ENCODE data around the gene TRAPPC12. TPM values are rescaled to one million over a fixed set of nuclear protein-coding genes. Genes with fewer than 3 reads are reported as not detected.

The TRAPPC12 gene
- total RNA-seq, 4 donors from 2014 or later: 41.3 to 83.6 (median 52.0) TPM

DNA sequence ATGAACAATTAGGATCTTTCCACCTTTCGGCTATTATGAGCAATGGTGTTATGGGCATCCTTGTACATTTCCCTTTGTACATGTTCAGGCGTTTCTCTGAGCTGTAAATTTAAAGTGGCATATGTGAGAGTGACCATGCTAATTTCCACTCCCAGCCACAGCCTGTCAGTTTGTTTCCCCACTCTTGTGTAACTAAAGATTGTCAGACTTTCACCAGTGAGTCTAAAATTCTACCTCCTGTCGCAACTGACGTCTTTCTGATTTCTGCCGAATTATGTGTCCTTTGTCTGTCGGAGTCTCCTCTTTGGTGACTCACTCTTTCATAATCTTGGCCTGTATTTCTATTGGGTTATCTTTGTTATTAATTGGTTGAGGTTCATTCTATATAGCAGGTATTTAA lies 50.7 kb downstream of the TRAPPC12 start:
- TF ChIP-seq, protein P1, sequence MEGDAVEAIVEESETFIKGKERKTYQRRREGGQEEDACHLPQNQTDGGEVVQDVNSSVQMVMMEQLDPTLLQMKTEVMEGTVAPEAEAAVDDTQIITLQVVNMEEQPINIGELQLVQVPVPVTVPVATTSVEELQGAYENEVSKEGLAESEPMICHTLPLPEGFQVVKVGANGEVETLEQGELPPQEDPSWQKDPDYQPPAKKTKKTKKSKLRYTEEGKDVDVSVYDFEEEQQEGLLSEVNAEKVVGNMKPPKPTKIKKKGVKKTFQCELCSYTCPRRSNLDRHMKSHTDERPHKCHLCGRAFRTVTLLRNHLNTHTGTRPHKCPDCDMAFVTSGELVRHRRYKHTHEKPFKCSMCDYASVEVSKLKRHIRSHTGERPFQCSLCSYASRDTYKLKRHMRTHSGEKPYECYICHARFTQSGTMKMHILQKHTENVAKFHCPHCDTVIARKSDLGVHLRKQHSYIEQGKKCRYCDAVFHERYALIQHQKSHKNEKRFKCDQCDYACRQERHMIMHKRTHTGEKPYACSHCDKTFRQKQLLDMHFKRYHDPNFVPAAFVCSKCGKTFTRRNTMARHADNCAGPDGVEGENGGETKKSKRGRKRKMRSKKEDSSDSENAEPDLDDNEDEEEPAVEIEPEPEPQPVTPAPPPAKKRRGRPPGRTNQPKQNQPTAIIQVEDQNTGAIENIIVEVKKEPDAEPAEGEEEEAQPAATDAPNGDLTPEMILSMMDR (IDR thresholded peaks at IDR 0.05; ENCODE audit: low read depth): no peak

DNA sequence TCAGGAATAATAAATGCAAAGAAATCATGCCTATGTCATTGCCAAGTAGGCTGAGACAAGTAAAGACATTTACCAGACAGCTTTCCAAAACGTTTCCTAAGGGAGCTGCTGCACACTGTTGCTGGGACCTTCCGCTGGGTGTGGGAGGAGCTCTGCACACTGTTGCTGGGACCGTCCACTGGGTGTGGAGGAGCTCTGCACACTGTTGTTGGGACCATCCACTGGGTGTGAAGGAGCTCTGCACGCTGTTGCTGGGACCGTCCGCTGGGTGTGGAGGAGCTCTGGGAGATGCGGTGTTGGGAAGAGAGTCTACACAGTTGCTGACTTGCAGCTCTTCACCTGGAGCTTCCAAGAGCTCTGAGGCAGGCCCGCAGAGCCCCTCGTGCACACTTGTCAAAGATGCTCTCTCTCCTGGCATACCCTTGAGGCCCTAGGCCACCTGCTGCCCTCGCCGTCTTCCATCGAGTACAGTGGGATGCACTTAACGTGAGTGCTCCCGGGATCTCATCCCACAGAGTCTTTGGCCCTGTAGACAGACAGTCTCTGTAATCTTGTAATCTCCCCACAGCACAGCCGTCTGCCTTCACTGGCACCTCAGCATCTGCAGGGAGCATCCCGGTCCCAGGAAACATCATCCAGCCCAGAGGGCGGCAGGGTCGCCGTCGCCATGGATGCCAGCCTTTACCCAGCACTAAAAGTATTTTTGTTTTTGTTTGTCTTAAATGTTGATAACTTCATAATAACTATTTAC lies 51.4 kb downstream of the TRAPPC12 start:
- TF ChIP-seq, protein P1 (IDR thresholded peaks at IDR 0.05; ENCODE audit: low read depth): no peak

DNA sequence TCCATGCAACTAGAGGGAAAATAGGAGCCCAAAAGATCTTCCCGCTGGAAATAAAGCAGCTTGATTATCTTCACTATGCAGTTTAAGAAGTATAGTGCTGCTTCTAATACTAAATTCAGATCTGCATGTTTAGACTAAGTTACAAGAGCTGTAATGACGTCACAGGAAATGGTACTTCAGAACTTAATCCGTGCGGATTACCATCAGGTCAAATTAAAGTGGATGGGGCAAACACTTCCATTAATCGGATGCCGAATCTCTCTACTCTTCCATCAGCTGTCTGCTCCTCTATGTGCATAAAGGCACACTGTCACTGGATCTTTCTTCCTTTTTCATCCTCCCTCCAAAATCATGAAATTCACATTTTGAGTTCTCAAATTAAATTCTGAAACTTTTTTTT lies 52.6 kb downstream of the TRAPPC12 start:
- TF ChIP-seq, protein P1 (IDR thresholded peaks at IDR 0.05; ENCODE audit: low read depth): no peak

DNA sequence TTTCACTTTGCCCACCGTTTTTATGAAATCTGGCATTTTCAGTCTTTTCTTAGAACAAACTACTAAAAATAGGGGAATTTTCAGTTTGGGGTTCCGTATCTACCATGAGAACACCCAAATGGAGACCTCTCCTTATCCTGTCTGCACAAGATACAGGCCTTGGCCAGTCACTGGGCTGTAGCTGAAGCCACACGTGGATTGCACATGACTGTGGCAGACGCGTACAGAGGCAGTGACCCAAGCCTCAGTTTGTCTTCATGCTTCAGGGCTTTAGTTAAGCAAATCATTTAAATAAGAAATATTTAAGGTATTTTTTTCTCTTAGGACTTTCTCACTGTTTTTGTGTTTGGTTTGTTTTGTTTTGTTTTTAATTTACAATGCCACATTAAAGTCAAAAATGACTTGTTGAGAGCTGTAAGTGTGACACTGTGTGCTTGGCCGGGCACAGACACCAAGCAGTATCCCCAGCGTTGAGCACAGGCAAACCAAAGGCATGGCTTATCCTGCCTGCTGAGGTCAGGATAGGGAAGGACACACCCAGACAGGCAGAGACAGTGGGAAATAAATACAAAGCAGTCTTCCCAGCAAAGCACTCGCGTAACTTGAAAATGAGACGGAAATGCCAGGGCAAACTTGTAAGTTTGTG lies 53.3 kb downstream of the TRAPPC12 start:
- TF ChIP-seq, protein P1 (IDR thresholded peaks at IDR 0.05; ENCODE audit: low read depth): no peak

DNA sequence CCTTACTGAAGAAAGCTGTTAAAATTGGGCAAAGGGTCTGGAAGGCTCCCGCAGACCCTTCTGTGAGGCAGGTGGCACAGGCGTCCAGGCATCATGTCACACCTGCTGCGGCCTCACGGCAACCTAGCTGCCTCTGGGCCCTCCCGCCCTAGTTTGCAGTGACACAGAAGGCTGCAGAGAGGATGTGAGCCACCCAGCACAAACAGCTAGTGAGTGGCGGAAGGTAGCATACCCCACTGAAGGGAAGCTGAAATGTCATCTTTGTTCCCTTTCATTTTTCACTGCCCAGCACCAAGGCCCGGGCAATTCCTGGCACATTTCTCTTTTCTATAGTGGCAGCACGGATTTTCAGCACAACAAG lies 53.8 kb downstream of the TRAPPC12 start:
- TF ChIP-seq, protein P1 (IDR thresholded peaks at IDR 0.05; ENCODE audit: low read depth): no peak

DNA sequence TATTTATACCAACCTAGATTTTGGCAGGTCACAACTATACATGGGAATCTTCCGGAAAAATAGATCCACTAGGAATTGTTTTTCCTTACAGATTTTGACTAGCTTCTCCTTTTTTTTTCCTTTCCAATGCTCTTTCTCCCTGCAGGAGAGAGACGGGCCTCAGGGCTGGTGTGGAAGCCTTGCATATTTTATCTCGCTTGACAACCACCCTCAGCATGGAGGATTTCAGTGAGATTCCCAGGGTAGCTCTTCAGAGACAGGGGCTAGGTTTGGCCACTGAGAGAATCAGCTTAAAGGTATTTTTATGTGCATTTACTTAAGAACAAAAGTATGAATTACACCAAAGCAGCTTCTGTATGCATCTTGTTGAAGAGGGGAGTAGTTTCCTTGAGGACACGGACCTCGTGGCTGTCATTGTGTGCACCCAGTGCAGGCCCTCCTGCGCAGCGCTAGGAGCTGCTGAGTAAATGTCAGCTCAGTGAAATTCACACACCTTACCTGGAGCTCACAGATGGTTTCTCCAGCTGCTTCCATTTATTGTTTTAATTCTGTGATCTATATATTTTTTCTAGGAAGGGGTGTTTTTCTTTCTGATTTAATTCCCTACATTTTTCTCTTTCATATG lies 54.4 kb downstream of the TRAPPC12 start:
- TF ChIP-seq, protein P1 (IDR thresholded peaks at IDR 0.05; ENCODE audit: low read depth): no peak

DNA sequence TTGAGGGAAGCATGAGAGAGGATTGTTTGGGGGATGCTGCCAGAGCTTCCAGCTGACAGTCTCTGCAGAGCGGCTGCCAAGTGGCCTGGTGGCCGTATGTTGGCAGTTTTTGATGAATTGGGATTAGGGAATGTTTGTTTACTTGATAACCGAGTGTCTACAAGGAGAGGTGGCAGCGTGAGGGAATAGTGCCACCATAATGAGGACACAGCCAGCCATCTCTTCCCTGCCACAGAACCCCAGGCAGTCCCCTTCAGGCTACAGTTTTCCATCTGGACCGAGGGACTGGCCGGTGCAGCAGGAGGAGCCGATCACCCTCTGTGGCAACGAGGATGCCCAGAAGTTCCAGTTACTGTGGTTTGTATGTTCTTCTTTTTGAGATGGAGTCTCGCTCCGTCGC lies 55.2 kb downstream of the TRAPPC12 start:
- TF ChIP-seq, protein P1 (IDR thresholded peaks at IDR 0.05; ENCODE audit: low read depth): no peak

Data from subcutaneous adipose tissue (tissue), 4 donors.